AG09319 (cell line): ENCODE measurements around the gene ARVCF.

ENCODE experiments used
- DNase-seq: peaks from one replicate; pipeline ENCODE4 v3.0.0-alpha.2; 2010; ENCODE audit warnings: low read depth; ENCODE audit errors: extremely low read depth
- TF ChIP-seq, protein P1 (sequence below): IDR thresholded peaks from 2 replicates; pipeline ENCODE4 v1.5.1; 2011; ENCODE audit warnings: low read depth, mild to moderate bottlenecking, inconsistent platforms, low read length, moderate library complexity

ARVCF gene

DNA sequence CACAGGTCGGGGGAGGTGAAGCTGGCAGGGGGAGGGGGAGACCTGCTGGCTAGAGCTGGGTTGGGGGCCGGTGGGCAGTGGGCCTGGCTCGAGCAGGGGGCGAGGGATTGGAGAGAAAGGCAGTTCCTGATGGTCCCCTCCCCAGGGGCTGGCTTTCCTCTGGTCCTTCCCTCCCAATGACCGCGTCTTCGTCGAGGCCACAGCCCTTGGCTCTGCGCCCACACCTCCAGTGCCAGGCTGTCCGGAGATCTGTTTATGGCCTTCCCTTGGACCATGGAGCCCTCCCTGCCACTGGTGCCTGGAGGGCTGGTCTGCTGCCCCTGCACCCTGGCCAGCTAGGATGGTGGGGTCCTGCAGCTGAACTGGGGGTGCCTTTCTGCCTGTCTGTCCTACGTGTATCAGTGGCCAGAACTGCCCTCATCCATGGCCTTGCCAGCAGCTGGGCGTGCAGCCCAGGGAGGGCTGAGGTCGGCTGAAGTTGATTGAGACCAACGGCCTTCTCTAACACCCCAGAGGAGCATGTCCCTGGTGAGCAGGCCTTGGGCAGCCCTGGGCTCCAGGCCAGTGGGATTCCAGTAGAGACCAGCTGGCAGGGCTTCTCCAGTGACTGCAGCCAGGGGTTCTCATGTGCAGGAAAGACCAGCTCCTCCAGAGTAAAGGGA lies 16.6 kb upstream of the ARVCF start:
- DNase-seq: no peak
- TF ChIP-seq, protein P1, sequence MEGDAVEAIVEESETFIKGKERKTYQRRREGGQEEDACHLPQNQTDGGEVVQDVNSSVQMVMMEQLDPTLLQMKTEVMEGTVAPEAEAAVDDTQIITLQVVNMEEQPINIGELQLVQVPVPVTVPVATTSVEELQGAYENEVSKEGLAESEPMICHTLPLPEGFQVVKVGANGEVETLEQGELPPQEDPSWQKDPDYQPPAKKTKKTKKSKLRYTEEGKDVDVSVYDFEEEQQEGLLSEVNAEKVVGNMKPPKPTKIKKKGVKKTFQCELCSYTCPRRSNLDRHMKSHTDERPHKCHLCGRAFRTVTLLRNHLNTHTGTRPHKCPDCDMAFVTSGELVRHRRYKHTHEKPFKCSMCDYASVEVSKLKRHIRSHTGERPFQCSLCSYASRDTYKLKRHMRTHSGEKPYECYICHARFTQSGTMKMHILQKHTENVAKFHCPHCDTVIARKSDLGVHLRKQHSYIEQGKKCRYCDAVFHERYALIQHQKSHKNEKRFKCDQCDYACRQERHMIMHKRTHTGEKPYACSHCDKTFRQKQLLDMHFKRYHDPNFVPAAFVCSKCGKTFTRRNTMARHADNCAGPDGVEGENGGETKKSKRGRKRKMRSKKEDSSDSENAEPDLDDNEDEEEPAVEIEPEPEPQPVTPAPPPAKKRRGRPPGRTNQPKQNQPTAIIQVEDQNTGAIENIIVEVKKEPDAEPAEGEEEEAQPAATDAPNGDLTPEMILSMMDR: no peak

- TF ChIP-seq, protein P1: no peak
- no peak for DNase-seq
Measured at GRCh38 chr22:20032407-20032991, 15.9 kb upstream of the ARVCF start.

DNA sequence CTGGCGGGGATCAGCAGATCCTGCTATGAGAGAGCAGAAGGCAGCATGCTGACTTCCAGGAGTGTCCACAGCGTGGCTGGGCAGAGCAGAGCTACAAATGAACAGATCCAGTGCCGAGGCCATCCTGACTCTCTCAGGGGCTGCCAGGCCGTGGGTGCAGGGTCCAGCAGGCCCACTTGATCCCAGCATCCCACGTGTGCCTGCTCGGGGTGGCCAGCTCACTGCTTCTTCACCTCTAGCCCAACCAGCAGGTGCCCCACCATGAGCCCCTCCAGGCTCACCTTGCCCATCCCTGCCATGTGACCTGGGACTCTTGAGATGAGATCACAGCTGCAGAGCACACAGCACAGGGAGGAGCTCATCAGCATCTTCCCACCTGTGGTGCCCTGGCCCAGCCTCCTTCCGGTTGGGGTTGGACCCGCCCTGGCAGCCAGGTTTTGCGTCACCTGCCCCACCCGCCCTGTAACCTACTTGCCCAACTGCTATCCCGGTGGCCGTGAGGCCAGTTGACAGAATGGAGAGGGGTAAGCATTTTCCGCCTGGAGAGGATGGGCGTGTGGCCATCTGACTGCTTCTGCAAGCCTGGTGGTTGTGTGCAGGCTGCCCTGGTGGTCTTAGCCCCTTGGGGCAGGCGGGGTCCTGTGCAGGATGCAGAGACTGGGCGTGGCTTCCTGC lies 15.2 kb upstream of the ARVCF start:
- DNase-seq: no peak
- TF ChIP-seq, protein P1: no peak

DNA sequence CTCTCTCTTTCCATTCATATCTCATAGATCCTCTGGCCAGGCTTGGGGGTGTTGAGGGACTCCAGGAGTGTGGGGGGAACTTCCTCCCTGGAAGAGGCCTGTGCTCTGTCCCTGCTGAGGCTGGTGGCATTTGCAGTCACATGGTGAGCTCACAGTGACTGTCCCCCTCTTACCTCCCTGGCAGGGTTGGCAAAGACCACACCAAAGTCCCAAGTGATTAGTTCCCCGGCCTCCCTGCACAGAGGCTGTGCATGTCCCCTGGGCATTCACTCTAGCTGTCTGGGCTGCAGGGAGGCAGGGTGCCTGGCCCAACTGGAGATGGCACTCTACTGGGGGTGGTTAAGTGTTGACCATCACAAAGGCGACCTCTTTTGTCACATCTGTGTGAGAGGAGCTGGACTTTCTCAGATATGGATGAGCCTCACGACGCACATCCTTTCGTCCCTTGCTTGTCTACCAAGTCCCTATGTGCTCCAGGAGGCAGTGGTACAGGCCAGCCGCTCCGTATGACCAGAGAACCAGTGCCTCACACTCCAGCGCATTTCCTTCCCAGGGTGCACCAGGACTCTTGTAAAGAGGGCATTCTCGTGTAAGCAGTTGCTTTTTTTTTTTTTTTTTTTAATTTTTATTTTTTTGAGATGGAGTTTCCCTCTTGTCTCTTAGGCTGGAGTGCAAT lies 13.1 kb upstream of the ARVCF start:
- DNase-seq: no peak
- TF ChIP-seq, protein P1: no peak

GRCh38 chr22:20028855-20029549 lies 12.4 kb upstream of the ARVCF start:
- TF ChIP-seq, protein P1: no peak
- DNase-seq: no peak

DNA sequence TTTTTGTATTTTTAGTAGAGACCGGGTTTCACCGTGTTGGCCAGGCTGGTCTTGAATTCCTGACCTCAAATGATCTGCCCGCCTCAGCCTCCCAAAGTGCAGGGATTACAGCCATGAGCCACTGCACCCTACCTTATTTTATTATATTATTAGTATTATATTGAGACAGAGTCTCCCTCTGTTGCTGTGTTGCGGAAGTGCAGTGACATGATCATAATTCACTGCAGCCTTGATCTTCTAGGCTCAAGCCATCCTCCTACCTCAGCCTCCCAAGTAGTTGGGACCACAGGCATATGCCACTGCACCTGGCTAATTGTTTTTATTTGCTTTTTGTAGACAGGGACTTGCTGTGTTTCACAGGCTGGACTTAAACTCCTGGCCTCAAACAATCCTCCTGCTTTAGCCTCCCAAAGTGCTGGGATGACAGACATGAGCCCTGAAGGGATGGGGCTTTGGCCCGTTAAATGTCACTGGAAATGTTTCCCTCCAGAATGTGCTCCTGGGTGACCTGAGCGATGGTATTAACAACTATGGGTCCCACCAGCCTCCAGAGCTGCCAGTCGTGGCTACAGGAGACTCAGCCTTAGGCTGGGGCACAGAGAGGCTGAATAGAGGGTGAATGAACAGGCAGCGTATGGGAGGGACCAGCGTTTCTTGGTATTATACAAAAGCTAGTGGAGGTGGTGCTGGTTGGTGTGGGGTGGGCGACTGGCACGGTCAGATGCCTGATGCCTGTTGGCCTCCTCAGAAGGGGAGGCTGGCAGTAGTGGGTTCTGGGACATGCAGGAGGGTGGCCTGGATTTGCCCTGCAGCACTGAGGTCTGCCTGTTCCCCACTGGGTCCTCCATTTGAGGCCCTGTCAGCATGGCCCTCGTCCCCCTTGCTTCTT lies 11.6 kb upstream of the ARVCF start:
- TF ChIP-seq, protein P1: peak; percentile 24
- no peak for DNase-seq
